ENCODE results near the gene HEPHL1.

The HEPHL1 gene

DNA sequence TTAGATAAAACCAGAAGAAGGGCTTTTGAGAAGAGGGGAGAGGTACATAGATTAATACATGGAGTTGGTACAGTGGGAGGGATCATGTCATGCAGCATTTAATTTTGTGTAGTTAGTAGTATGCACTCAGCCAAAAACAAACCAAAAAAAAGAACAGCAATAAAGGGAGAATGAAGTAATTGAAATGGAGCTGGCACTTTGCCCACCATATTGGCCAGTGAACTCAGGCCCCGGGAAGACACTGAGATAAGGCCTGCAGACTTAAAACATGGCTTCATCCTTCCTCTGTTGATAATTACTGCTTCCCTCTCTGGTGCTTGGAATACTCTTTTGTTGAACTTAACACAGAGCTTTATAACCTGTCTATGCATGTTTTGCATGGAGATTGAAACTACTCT, 110.6 kb downstream of the HEPHL1 start:
- no peak for DNase-seq

DNA sequence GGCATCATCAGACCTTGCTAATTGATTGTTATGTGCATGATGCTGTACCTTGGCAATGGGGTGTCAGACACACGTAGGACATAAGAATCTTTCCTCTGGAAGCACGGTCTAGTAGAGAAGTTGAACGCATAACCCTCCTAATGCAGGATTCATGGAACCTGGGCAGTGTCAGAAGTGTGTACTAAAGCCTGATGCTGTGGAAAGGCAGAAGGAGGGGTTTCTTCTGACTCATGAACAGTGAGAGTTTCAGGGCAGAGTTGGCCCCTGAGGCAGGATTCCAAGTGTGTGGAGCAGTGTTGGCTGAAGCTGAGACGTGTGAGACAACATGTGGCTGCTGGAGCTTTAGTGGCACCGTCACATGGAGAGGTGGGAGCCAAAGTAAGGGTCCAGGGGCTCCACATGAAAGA, 111.0 kb downstream of the HEPHL1 start:
- DNase-seq = no peak

- no peak for DNase-seq
These were observed 111.8 kb downstream of the HEPHL1 start for GRCh38 chr11:94132823-94133408.

DNA sequence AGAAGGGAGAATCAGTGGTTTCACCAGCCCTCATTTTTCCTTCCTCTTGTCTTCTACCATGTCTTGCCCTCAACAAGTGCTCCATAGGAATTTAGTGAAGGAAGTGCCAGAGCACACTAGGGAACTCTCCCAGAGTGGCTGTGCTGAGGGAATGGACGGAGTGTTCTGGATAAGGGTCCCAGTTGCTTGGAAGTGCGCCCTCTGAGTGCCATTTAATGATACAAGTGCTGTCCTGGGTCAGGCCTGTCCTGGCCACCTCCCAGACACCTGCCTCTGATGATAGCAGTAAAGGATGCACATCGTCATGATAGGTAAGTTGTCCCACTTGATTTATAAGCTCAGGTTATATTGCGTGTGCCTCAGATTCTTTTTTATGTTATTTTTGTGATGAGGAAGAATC, 112.6 kb downstream of the HEPHL1 start:
- DNase-seq = no peak

DNA sequence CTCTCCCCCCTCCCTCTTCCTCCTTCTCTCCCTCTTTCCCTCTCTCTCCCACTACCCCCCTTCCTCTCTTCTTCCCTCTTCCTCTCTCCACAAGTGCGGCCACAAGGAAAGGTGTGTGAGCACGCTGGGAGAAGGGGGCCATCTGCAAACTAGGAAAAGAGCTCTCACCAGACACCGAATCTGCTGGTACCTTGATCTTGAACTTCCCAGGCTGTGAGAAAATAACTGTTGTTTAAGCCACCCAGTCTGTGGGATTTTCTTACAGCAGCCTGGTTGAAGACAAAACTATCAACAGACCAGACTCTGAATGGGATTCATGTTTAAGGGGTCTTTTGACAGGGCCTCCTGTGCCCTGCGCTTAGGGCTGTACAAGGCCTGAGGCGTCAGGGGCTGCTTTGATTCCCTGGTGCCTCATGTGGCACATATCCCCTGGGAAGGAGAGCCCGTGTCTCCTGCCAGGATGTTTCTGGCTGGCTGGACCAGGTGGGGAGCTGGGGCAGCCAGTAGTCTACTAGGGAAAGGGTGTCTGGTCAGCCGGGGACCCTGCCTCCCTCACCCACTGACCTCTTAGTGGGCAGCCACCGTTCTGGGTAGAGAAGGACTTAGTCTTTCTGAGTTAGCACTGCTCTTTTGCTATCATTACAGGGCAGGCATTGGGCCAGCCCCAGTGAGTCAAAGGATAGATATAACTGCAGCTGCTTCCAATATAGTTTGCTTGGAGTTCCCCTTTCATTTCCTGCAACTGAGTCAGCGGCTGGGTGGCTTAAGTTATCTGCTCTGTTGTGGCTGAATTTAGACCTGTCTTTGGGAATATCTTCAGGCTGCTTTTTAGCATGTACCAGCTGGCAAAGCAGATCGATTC, 113.7 kb downstream of the HEPHL1 start:
- DNase-seq = no peak

DNA sequence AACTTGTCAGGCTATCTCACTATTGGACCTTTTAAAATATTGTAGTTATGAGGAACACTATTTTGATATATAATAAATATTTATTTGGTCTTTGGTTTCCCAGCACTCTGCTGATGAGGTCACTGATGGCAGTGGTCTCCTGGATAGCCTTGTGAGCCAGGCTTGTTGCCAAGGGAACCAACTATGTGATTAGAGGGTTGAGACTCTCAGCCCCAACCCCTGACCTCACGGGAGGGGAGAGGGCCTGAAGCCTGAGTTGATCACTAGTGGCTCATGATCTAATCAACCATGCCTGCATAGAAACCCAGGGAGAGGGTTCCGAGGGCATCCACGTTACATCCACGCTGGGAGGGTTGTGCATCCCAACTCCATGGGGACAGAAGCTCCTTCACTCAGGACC, 118.3 kb downstream of the HEPHL1 start:
- no peak for DNase-seq

GRCh38 chr11:94140154-94140655, 119.1 kb downstream of the HEPHL1 start:
- no peak for DNase-seq

DNA sequence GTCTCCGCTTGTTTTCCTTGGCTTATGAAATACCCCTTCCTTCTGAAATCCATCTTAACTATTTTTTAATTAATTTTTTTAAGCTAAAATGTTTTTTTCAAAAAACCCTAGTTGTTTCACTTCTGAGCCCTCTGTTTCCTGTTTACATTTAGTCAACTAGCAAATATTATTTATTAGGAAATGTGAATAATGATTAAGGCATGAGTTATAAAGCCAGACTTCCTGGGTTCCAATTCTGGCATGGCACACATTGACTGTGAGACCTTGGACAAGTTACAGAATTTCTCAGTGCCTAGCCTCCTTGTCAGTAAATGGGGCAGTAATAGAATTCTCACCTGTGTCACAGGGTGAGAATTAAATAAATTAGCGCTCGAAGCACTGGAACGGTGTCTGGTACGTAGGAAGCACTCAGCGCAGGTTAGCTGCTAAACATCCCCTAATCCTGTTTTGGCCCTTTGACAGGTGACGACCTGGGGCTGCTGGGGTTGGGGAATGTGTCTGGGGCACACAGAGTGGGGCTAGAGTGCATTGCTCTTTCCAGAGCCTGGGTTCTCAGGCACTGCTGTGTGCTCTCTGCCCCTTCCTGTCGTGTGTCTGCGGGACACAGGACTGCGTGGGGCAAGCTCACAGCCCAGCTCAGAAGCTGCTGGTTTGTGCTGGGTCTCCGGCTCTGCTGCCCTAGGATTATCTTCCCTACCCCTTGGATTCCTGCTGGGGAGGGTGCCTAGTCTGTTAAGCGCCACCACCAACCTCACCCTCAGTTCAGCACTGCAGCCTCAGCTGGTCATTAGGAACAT, 120.6 kb downstream of the HEPHL1 start:
- no peak for DNase-seq

DNA sequence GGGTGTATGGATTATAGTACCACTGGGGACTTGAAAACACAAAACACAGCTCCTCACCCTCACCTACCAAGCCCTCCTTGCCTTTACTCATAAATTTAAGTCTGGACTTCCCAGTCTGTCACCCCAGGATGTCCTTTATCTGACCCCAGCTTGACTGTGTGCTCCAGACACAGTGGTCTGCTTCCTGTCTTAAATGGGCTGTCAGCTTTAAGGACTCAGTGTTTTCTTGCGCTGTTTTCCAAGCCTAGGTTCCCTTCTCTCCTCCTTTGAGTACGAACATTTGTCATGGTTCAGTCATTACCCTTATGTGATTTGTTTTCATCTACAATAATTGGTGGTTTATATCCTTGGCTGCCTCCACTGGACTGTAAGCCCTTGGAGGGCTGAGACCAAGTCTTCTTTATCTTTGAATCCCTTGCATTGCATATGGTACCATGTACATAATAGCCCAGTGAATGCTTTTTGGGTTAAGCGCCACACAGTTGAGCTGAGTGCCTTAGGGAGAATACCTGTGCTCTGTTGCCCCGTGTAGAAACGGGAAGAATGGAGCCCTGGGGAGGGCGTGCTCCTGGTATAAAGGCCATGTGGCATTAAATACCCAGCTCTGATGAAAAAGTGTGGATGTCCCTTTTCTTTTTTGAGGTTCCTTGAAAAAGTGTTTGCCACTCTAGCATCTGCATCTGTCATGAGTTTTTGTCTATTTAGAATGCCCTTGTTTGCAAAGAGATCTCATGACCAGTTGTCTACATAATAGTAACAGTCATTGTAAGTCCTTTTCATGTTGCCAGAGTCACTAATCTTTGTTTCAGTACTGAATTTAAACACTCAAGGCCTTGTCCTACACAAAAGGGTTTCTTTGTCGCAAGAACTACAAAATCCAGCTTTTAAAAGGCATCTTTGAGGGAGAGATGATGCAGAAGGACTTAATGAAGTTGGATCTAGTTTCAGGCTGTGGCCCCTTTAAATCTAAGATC, 121.4 kb downstream of the HEPHL1 start:
- no peak for DNase-seq

GRCh38 chr11:94144216-94144615, 123.1 kb downstream of the HEPHL1 start:
- DNase-seq = no peak

- DNase-seq = no peak
These were observed 123.5 kb downstream of the HEPHL1 start for GRCh38 chr11:94144664-94145063.

- DNase-seq = no peak
These were observed 124.3 kb downstream of the HEPHL1 start for GRCh38 chr11:94145431-94145830.

- no peak for DNase-seq
These were observed 124.8 kb downstream of the HEPHL1 start for GRCh38 chr11:94145916-94146315.

- no peak for DNase-seq
These were observed 126.3 kb downstream of the HEPHL1 start for GRCh38 chr11:94147433-94147845.

- DNase-seq = no peak
These were observed 127.0 kb downstream of the HEPHL1 start for GRCh38 chr11:94148189-94148588.

GRCh38 chr11:94149431-94150017, 128.4 kb downstream of the HEPHL1 start:
- DNase-seq = no peak

DNA sequence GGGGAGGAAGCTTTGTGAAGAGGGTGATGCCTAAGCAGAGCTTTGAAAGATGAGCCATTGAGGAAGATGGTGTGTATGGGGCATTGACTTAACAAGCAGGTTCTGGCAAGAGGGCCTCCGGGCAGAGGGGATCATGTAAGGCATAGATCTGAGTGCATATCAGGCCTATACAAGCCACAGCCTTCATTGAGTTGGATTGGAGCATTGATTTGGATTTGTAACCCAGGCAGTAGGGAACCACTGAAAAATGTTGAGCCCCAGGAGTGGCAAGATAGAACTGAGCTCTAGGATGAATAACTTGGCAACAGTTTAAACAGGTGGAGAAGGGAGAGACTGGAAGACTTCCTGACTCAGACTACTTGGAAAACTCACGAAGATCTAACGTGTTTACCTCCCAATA, 128.9 kb downstream of the HEPHL1 start:
- DNase-seq = no peak

- DNase-seq = no peak
These were observed 129.8 kb downstream of the HEPHL1 start for GRCh38 chr11:94150704-94151685.

- no peak for DNase-seq
These were observed 130.9 kb downstream of the HEPHL1 start for GRCh38 chr11:94151903-94152677.

DNA sequence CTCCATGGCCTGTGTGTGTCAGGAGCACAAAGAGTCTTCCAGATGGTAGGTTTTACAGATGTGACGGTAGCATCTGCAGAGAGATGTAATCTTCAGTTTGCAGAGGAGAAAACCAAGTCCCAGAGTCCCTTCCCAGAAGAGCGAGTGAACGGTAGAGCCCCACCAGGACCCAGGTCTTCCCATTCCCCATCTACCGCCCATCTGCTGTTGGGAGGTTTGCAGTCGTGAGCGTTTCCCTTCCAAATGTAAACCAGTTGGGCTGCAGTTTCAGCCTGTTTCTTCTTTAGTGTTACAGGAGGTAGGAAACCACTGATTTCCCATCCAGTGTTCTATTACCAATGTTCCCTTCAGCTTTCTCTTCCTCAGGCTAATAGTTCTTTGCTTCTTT, 131.5 kb downstream of the HEPHL1 start:
- DNase-seq = no peak

Measured in central memory CD4-positive, alpha-beta T cell (primary cell).